K562 (cell line): ENCODE data around the gene RBAK. TPM values are rescaled to one million over a fixed set of nuclear protein-coding genes. Genes with fewer than 3 reads are reported as not detected.
A peak's percentile ranks its signal among the peaks of the same experiment; 100 is the strongest.

Experiments
- ATAC-seq: fragments of 200-7000 bp; cut with Tn5 transposase; 3 replicates; pipeline ENCODE4 v1.9.1; 2020; ENCODE audit warnings: moderate library complexity
- BruUV-seq: library from RNA; stranded (reverse); fragments of 400-500 nt; replicated peaks from 2 replicates; lab custom pipeline; 2021; lab: Mats Ljungman, UMichigan
- CTCF ChIA-PET: fragments of 300-600 bp; formaldehyde crosslinking; extraction: SDS; loops from one replicate; lab custom pipeline; 2021; ENCODE audit warnings: low intra/inter-chr PET ratio; lab: Yijun Ruan, JAX
- POLR2A ChIA-PET: fragments of 300-600, 350-650 bp; sonication (Branson Sonifier 250); formaldehyde crosslinking; extraction: SDS; loops from one replicate; lab custom pipeline; 2021; ENCODE audit warnings: antibody characterized with exemption, inconsistent platforms; lab: Yijun Ruan, JAX
- DNase-seq, 4 experiments: peaks; one replicate each; pipeline versions ENCODE4 v3.0.0 to v3.0.0-alpha.2; 2011 to 2018; ENCODE audit warnings: low spot score in 3 of 4, mixed read lengths in 3 of 4; ENCODE audit errors: extremely low read depth in 1 of 4
- FAIRE-seq: peaks from 2 replicates; lab custom pipeline; 2011; peaks lifted over from hg19 to GRCh38; lab: Jason Lieb, UNC
- H2AFZ ChIP-seq: 2 replicates; pipeline ENCODE4 v1.6.0; 2011; ENCODE audit warnings: low read depth, low read length, control low read depth, inconsistent platforms
- H3K27ac ChIP-seq: fragments of 200-600 bp; 3 replicates; pipeline ENCODE4 v1.8.0; 2011; ENCODE audit warnings: low read depth, mild to moderate bottlenecking, control low read depth, inconsistent platforms, low read length, moderate library complexity, mixed read lengths; ENCODE audit errors: extremely low read depth
- H3K27me3 ChIP-seq, 2 experiments: fragments of 300-600 bp in 1 of 2; 2 replicates in 1 of 2; 3 replicates in 1 of 2; pipeline versions ENCODE4 v1.6.0 to v1.8.0; 2011; ENCODE audit warnings: inconsistent platforms in 2 of 2, low read length in 2 of 2, mild to moderate bottlenecking in 1 of 2, mixed read lengths in 1 of 2, moderate library complexity in 1 of 2; ENCODE audit not compliant: control insufficient read depth in 2 of 2, insufficient read depth in 2 of 2
- H3K36me3 ChIP-seq: fragments of 300-600 bp; 3 replicates; pipeline ENCODE4 v1.8.0; 2011; ENCODE audit warnings: mild to moderate bottlenecking, low read length, inconsistent platforms; ENCODE audit not compliant: control insufficient read depth, insufficient read depth
- H3K4me1 ChIP-seq, 2 experiments: fragments of 200-600 bp in 1 of 2; replicated peaks in 1 of 2; 2 replicates in 1 of 2; 3 replicates in 1 of 2; pipeline versions ENCODE4 v1.5.1 to v1.8.0; 2011; ENCODE audit warnings: inconsistent platforms in 2 of 2, low read length in 2 of 2, mild to moderate bottlenecking in 1 of 2, mixed read lengths in 1 of 2, moderate library complexity in 1 of 2; ENCODE audit not compliant: control insufficient read depth in 2 of 2, insufficient read depth in 2 of 2
- H3K4me2 ChIP-seq: 2 replicates; pipeline ENCODE4 v1.6.1; 2011; ENCODE audit warnings: low read length, control low read depth, inconsistent platforms, mixed read lengths; ENCODE audit not compliant: insufficient read depth
- H3K4me3 ChIP-seq: fragments of 200-600 bp; sonication (generic), shearing (Covaris generic); 2 replicates; pipeline ENCODE4 v1.5.1; 2016; ENCODE audit warnings: control low read depth, inconsistent platforms
- H3K79me2 ChIP-seq: fragments of 200-600 bp; 3 replicates; pipeline ENCODE4 v1.8.0; 2011; ENCODE audit warnings: low read length, inconsistent platforms; ENCODE audit not compliant: control insufficient read depth, insufficient read depth
- H3K9ac ChIP-seq, 2 experiments: 2 replicates each; pipeline versions ENCODE4 v1.6.0 to v1.6.1; 2011; ENCODE audit warnings: low read depth in 2 of 2, low read length in 2 of 2, control low read depth in 1 of 2, inconsistent platforms in 1 of 2, mild to moderate bottlenecking in 1 of 2, mixed read lengths in 1 of 2; ENCODE audit not compliant: insufficient read depth in 1 of 2
- H3K9me1 ChIP-seq: one replicate; pipeline ENCODE4 v1.6.0; 2011; ENCODE audit warnings: inconsistent platforms, mild to moderate bottlenecking, low read length, moderate library complexity; ENCODE audit not compliant: control insufficient read depth, insufficient read depth
- H3K9me3 ChIP-seq: replicated peaks from 2 replicates; pipeline ENCODE4 v1.5.1; 2011; ENCODE audit warnings: low read depth, low read length, inconsistent platforms; ENCODE audit not compliant: control insufficient read depth, insufficient read depth
- H4K20me1 ChIP-seq: replicated peaks from 2 replicates; pipeline ENCODE4 v1.6.1; 2011; ENCODE audit warnings: low read length, inconsistent platforms, mixed read lengths; ENCODE audit not compliant: control insufficient read depth, insufficient read depth
- BRD4 ChIP-seq: fragments of 200-600 bp; sonication (generic); IDR thresholded peaks from 2 replicates; pipeline ENCODE4 v1.6.1; 2017; ENCODE audit warnings: inconsistent platforms
- SFPQ ChIP-seq: fragments of 200-400 bp; formaldehyde crosslinking; IDR thresholded peaks from 2 replicates; pipeline ENCODE4 v1.6.1; 2017; ENCODE audit warnings: mild to moderate bottlenecking, low read depth, low read length, moderate library complexity
- ZHX1 ChIP-seq: fragments of 150-350 bp; conservative IDR thresholded peaks from 2 replicates; pipeline ENCODE4 v1.6.1; 2014; ENCODE audit warnings: low read length
- ZNF140 ChIP-seq: fragments of 250-450 bp; sonication (Bioruptor Pico); IDR thresholded peaks from 2 replicates; pipeline ENCODE4 v1.8.0; 2021; ENCODE audit warnings: moderate library complexity, mild to moderate bottlenecking, inconsistent platforms
- ZNF224 ChIP-seq: sonication (generic); formaldehyde crosslinking; IDR thresholded peaks from 2 replicates; pipeline ENCODE4 v1.8.0; 2022; ENCODE audit warnings: mild to moderate bottlenecking, missing genetic modification reagents
- ZNF24 ChIP-seq: fragments of 450-650 bp; IDR thresholded peaks from 2 replicates; pipeline ENCODE4 v1.6.1; 2016
- ZNF436 ChIP-seq: fragments of 250-450, 450-650 bp; sonication (Bioruptor Pico); formaldehyde crosslinking; IDR thresholded peaks from 2 replicates; pipeline ENCODE4 v1.7.0; 2020; ENCODE audit warnings: mild to moderate bottlenecking
- WGBS: fragments of 100-300 bp; shearing (Covaris generic); methylation state at CpG from one replicate; pipeline ENCODE4 v1.1.6; 2016; ENCODE audit warnings: low coverage, mixed read lengths; ENCODE audit not compliant: insufficient coverage; ENCODE audit errors: missing lambda C conversion rate; 5-methylcytosine and 5-hydroxymethylcytosine counted together
- in situ Hi-C: fragments of 300-500 bp; cut with MboI; formaldehyde crosslinking; loops from 4 replicates; pipeline ENCODE4 v1.15.0; 2018; ENCODE audit warnings: inconsistent platforms, mixed read lengths
- intact Hi-C: fragments of 100-400 bp; cut with micrococcal nuclease; formaldehyde crosslinking; loops from 2 replicates; pipeline ENCODE4 v1.14.2; 2022
- polyA plus RNA-seq, 8 experiments: library from polyadenylated mRNA; depleted of rRNA in 4 of 8; stranded (reverse) in 5 of 8; unstranded in 3 of 8; fragments of >200 nt; fragmentation: Nextera tagmentation in 2 of 8; fragmentation: Illumina TruSeq in 1 of 8; extraction: Ambion mirVana in 2 of 8; extraction: Trizol in 1 of 8; gene quantifications; 2 replicates each; pipeline versions ENCODE4 v1.2.1 to v1.2.3, GENCODE V29; 2011 to 2014; ENCODE audit warnings: inconsistent platforms in 1 of 8, missing spikeins in 1 of 8
- total RNA-seq, 7 experiments: library from RNA; depleted of rRNA in 6 of 7; stranded (reverse); fragments of >200 nt in 6 of 7; fragmentation: Illumina TruSeq in 2 of 7; extraction: Trizol in 2 of 7; gene quantifications; 2 replicates each; pipeline versions ENCODE4 v1.2.1 to v1.2.3, GENCODE V29; 2011 to 2021; ENCODE audit warnings: low replicate concordance in 1 of 7

The RBAK gene
- total and polyA plus RNA-seq, 9 of the 15 experiments (the other 6 are each of a cell fraction or from before 2014, with no cell fraction given), result 2.7 to 13.2 (median 10.1) TPM

GRCh38 chr7:5077740-5078139 is 32.1 kb downstream of the RBAK start:
- intact Hi-C loops (no loop called here), in situ Hi-C loops (no loop called here)
- Histone ChIP-seq H3K36me3 (no peaks in the 10 kb centered on the region), H3K9ac (no peak overlapping the region), H3K27me3 (peaks cover 17 to 47% of the 10 kb centered on the region in 2 experiments; a peak in 4 of 5 replicates), H3K4me2 (peak overlapping the region; percentile 14; the same call in 1 of the 2 replicates), H3K9me1 (no peaks in the 10 kb centered on the region), H3K9me3 (no peaks in the 10 kb centered on the region), H2AFZ (no peak overlapping the region), H3K27ac (no peak overlapping the region), H3K4me1 (peaks cover under 1 to 12% of the 10 kb centered on the region in 2 experiments; a peak in 4 of 5 replicates), H3K4me3 (no peak overlapping the region), H3K79me2 (no peaks in the 10 kb centered on the region), H4K20me1 (no peaks in the 10 kb centered on the region)
- no TSS peak for BruUV-seq
- DNase-seq, result no peak
- CTCF ChIA-PET, result no interaction called here
- peak; percentile 71 for FAIRE-seq
- peak; percentile 30 for ATAC-seq
- WGBS, result 8% methylated on average over 11 of the region's 11 CpGs
- POLR2A ChIA-PET, result interaction anchor here (0.5 kb wide), 1 partner anchor 15 kb away, joined by 3 read pairs; no protein-coding TSS in a partner anchor
- TF ChIP-seq BRD4 (no peak), SFPQ (no peak), ZNF24 (no peak), ZHX1 (no peak), ZNF140 (CRISPR knock-in tag) (no peak), ZNF224 (CRISPR knock-in tag) (no peak), ZNF436 (no peak)
